Omental fat pad (tissue), 4 donors: Measurements from ENCODE around the gene PTMA. TPM values are rescaled to one million over a fixed set of nuclear protein-coding genes. Genes with fewer than 3 reads are reported as not detected.
"Not testable (repeated sequence)": the region's sequence is repeated elsewhere in the genome, so short reads cannot be mapped to it uniquely, and the experiment has no call there.

ENCODE experiments used
- ATAC-seq: fragments of 150-250 bp; one replicate; pipeline ENCODE4 v1.9.1; 2016; ENCODE audit warnings: mild to moderate bottlenecking, moderate library complexity; ENCODE audit not compliant: low FRiP score
- DNase-seq: peaks from one replicate; pipeline ENCODE4 v3.0.0-alpha.2; 2019; ENCODE audit warnings: low spot score
- total RNA-seq, 4 donors: library from RNA; depleted of rRNA; stranded (reverse); fragments of >200 nt; gene quantifications; one replicate each; pipeline ENCODE4 v1.1.0, GENCODE V29; 2016
- TF ChIP-seq, protein P1 (sequence below), 3 donors: fragments of 450-650 bp; IDR thresholded peaks; one replicate each; pipeline ENCODE4 v1.5.1; 2016 to 2017; ENCODE audit warnings: antibody characterized with exemption in 3 of 3, mild to moderate bottlenecking in 3 of 3, moderate library complexity in 2 of 3

PTMA gene, protein sequence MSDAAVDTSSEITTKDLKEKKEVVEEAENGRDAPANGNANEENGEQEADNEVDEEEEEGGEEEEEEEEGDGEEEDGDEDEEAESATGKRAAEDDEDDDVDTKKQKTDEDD
- 1,000 to 10,000 TPM in 1 of 4 donors, 100 to 1,000 TPM in 3; 757 to 1,307 (median 926) TPM for total RNA-seq

DNA sequence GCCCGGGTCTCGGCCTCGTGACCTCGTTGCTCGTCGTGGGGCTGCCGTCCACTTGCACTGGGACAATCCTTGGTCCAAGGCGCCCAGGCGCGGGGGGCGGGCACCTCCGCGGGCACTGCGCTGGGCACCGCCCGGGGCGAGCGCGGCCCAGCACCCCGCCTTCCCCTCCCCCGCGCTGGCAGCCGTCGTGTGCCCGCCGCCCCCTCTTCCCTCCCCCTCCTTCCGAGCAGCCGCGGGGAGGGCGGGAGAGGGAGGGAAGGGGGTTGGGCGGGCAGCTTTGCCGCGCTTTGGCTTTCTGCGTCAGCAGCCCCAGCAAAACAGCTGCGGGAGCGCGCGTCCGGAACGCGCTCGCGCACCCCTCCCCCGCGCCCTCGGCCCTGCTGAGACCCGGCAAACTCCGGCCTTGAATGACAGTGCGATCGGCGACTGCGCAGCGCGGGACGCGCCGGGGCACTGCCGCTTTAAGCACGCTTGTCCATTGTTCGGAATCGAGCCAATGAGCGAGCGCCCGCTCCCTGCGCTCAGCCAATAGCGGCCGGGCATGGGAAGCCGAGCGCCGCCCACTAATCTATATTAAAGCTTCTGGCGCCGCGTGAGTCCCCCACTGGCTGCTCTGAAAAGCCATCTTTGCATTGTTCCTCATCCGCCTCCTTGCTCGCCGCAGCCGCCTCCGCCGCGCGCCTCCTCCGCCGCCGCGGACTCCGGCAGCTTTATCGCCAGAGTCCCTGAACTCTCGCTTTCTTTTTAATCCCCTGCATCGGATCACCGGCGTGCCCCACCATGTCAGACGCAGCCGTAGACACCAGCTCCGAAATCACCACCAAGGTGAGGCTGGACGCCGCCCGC lies at the start of gene PTMA:
PTMA (plus strand) TSS at position 599 of the 846 bp plus-strand sequence; CDS start at position 781, 182 bp downstream.
- DNase-seq (peak; percentile 92), ATAC-seq (peak; percentile 86)
- TF ChIP-seq, protein P1, sequence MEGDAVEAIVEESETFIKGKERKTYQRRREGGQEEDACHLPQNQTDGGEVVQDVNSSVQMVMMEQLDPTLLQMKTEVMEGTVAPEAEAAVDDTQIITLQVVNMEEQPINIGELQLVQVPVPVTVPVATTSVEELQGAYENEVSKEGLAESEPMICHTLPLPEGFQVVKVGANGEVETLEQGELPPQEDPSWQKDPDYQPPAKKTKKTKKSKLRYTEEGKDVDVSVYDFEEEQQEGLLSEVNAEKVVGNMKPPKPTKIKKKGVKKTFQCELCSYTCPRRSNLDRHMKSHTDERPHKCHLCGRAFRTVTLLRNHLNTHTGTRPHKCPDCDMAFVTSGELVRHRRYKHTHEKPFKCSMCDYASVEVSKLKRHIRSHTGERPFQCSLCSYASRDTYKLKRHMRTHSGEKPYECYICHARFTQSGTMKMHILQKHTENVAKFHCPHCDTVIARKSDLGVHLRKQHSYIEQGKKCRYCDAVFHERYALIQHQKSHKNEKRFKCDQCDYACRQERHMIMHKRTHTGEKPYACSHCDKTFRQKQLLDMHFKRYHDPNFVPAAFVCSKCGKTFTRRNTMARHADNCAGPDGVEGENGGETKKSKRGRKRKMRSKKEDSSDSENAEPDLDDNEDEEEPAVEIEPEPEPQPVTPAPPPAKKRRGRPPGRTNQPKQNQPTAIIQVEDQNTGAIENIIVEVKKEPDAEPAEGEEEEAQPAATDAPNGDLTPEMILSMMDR (IDR thresholded peaks at IDR 0.05): no peak

DNA sequence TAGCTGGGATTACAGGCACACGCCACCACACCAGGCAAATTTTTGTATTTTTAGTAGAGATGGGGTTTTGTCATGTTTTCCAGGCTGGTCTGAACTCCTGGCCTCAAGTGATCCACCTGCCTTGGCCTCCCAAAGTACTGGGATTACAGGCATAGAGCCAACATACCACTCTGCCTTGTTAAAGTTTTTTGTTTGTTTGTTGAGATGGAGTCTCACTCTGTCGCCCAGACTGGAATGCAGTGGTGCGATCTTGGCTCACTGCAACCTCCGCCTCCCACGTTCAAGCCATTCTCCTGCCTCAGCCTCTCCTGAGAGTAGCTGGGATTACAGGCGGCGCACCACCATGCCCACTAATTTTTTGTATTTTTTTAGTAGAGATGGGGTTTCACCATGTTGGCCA lies 48.3 kb upstream of the PTMA start:
- not testable (repeated sequence) for ATAC-seq, DNase-seq

DNA sequence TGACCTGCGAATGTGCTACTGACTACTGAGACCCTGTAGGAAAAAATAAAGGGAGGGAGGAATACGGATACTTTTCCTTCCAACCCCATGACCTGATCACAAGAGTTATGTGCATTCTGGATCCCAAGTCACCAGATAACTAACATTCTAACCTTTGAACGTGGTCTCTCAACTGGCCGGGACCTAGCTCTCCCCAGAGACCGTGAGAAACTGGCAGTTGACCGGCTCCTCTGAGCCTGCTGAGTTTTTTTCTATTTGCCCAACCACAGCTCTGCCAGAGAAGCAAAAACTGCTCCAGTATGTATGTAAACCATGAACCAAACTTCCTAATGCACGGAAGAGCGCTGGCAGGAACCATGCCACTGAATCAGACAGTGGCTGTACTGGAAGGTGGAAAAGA lies 47.5 kb upstream of the PTMA start:
- DNase-seq: no peak
- TF ChIP-seq, protein P1 (IDR thresholded peaks at IDR 0.05): no peak
- ATAC-seq: no peak

- TF ChIP-seq, protein P1 (IDR thresholded peaks at IDR 0.05): no peak
- DNase-seq (no peak), ATAC-seq (no peak)
Observed at GRCh38 chr2:231661422-231662027, 46.8 kb upstream of the PTMA start.

DNA sequence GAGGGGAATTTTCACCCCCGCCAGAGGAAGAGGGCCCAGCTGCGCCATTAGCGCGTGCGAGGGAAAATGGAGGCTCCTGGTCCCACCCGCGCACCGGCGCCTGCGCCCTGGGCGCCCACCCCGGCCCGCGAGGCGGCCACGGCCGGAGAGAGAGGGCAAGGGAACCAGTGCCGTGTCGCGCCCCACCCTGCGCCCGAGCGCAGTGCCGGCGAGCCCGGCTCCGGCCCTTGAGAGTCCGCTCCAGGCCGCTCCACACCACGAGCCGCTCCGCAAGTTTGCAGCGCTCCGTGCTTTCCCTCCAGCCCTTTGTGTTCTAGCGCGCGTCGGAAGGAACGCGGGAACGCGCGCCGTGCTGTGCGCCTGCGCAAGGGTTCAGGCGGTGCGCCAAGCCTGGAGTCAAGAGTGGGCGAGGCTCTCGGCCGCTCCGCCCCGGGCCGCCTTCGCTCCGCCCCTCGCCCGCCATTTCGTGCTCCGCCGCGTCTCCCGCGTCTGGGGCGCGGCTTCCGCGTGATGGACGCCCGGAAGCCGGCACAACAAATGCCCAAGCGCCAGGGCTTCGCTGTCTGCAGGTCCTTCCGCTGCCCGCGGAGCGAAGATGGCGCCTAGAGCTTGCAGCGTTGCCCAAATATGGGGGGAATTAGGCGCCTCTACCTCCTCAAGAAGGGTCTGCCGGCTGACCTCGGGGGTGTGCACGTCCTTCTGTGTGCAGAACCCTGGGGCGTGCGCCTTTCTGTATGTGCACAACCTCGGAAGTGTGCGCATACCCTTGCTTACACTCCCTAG lies 46.1 kb upstream of the PTMA start:
- TF ChIP-seq, protein P1 (IDR thresholded peaks at IDR 0.05): no peak
- peak; percentile 84 for DNase-seq
- peak; percentile 91 for ATAC-seq

GRCh38 chr2:231662811-231663457 lies 45.4 kb upstream of the PTMA start:
- TF ChIP-seq, protein P1 (IDR thresholded peaks at IDR 0.05): no peak
- DNase-seq (no peak), ATAC-seq (no peak)
